Esophagus muscularis mucosa (tissue), 4 donors: Measurements from ENCODE around the gene CCDC182. TPM values are rescaled to one million over a fixed set of nuclear protein-coding genes. Genes with fewer than 3 reads are reported as not detected.

Experiments used
- DNase-seq: peaks from one replicate; pipeline ENCODE4 v3.0.0-alpha.2; 2017; ENCODE audit errors: extremely low spot score
- H3K27ac ChIP-seq, 4 donors: fragments of 200-600 bp; sonication (generic); replicated peaks in 1 of 4; 1 replicate in 3 of 4; 2 replicates in 1 of 4; pipeline ENCODE4 v1.5.1; 2016 to 2019; ENCODE audit warnings: mild to moderate bottlenecking in 1 of 4
- H3K27me3 ChIP-seq, 4 donors: fragments of 200-600 bp; sonication (generic); one replicate each; pipeline versions ENCODE4 v1.5.1 to v1.6.0; 2016 to 2019
- H3K36me3 ChIP-seq, 4 donors: fragments of 200-600 bp; sonication (generic); one replicate each; pipeline ENCODE4 v1.5.1; 2016 to 2019
- H3K4me1 ChIP-seq, 4 donors: fragments of 200-600 bp; sonication (generic); one replicate each; pipeline ENCODE4 v1.5.1; 2016 to 2019
- H3K4me3 ChIP-seq, 4 donors: fragments of 200-600 bp; sonication (generic); 1 replicate in 2 of 4; 2 replicates in 2 of 4; pipeline ENCODE4 v1.5.1; 2016 to 2019; ENCODE audit warnings: mild to moderate bottlenecking in 4 of 4, moderate library complexity in 1 of 4
- H3K9me3 ChIP-seq, 4 donors: fragments of 200-600 bp; sonication (generic); 1 replicate in 3 of 4; 2 replicates in 1 of 4; pipeline ENCODE4 v1.5.1; 2016 to 2019
- CTCF ChIP-seq, 3 experiments: fragments of 200-600 bp in 2 of 3; fragments of 450-650 bp in 1 of 3; sonication (generic) in 2 of 3; IDR thresholded peaks; one replicate each; pipeline ENCODE4 v1.5.1; 2017 to 2019; ENCODE audit warnings: antibody characterized with exemption in 3 of 3, mild to moderate bottlenecking in 2 of 3, moderate library complexity in 1 of 3
- EP300 ChIP-seq: sonication (generic); formaldehyde crosslinking; IDR thresholded peaks from one replicate; pipeline ENCODE4 v1.6.1; 2017; ENCODE audit warnings: antibody characterized with exemption
- POLR2A ChIP-seq: fragments of 450-650 bp; IDR thresholded peaks from one replicate; pipeline ENCODE4 v1.6.1; 2017; ENCODE audit warnings: antibody characterized with exemption, moderate library complexity, mild to moderate bottlenecking, low read depth
- POLR2AphosphoS5 ChIP-seq, 2 donors: sonication (generic); formaldehyde crosslinking; IDR thresholded peaks; one replicate each; pipeline ENCODE4 v1.6.1; 2017; ENCODE audit warnings: antibody characterized with exemption in 2 of 2
- WGBS: methylation state at CpG from one replicate; pipeline ENCODE4 v1.1.5; 2018; 5-methylcytosine and 5-hydroxymethylcytosine counted together
- intact Hi-C: fragments of 100-400 bp; cut with DNase I; formaldehyde crosslinking; loops from one replicate; pipeline ENCODE4 v1.15.1; 2023
- total RNA-seq, 4 donors: library from RNA; depleted of rRNA; stranded (reverse); fragments of >200 nt; gene quantifications; one replicate each; pipeline versions ENCODE4 v1.1.0 to v1.2.1, GENCODE V29; 2016

Gene CCDC182
- total RNA-seq, 4 donors from 2014 or later: not detected

- intact Hi-C loops: no loop called here
- DNase-seq: no peak
- Histone ChIP-seq H3K36me3 (no peaks in the 10 kb centered on the region), H3K9me3 (no peaks in the 10 kb centered on the region), H3K27me3 (no peaks in the 10 kb centered on the region), H3K4me1 (peaks cover 0 to 11% (median 8%) of the 10 kb centered on the region in 4 donors), H3K27ac (peak overlapping the region in 1 of 4 donors; percentile 38), H3K4me3 (no peak overlapping the region)
- 53% methylated on average over 2 of the region's 2 CpGs for WGBS
- TF ChIP-seq POLR2A: no peak
- TF ChIP-seq CTCF (IDR thresholded peaks at IDR 0.05): no peak
Measured at GRCh38 chr17:57708410-57708809, 36.7 kb downstream of the CCDC182 start.

GRCh38 chr17:57707892-57708291 lies 37.2 kb downstream of the CCDC182 start:
- WGBS: 34% methylated on average over 5 of the region's 6 CpGs
- peak overlapping the region in 1 of 4 donors; percentile 38 for H3K27ac ChIP-seq
- no peaks in the 10 kb centered on the region for H3K36me3 ChIP-seq
- intact Hi-C loops: no loop called here
- peaks cover 0 to 11% (median 8%) of the 10 kb centered on the region in 4 donors for H3K4me1 ChIP-seq
- H3K9me3 ChIP-seq: no peaks in the 10 kb centered on the region
- DNase-seq: peak; percentile 91
- TF ChIP-seq EP300: no peak
- TF ChIP-seq CTCF (IDR thresholded peaks at IDR 0.05): no peak
- TF ChIP-seq POLR2AphosphoS5 (IDR thresholded peaks at IDR 0.05): no peak
- no peak for TF ChIP-seq POLR2A
- H3K27me3 ChIP-seq: no peaks in the 10 kb centered on the region
- no peak overlapping the region for H3K4me3 ChIP-seq

GRCh38 chr17:57706761-57707160 lies 38.3 kb downstream of the CCDC182 start:
- Histone ChIP-seq H3K9me3 (no peaks in the 10 kb centered on the region), H3K36me3 (no peaks in the 10 kb centered on the region), H3K4me1 (peaks cover 0 to 11% (median 8%) of the 10 kb centered on the region in 4 donors), H3K27ac (no peak overlapping the region), H3K27me3 (no peaks in the 10 kb centered on the region), H3K4me3 (no peak overlapping the region)
- DNase-seq: no peak
- 94% methylated on average over 9 of the region's 9 CpGs for WGBS
- intact Hi-C loops: no loop called here
- TF ChIP-seq POLR2A (no peak), CTCF (IDR thresholded peaks at IDR 0.05) (no peak), EP300 (no peak), POLR2AphosphoS5 (IDR thresholded peaks at IDR 0.05) (no peak)

GRCh38 chr17:57705921-57706695 lies 39.0 kb downstream of the CCDC182 start:
- peak; percentile 80 for DNase-seq
- no peak overlapping the region for H3K27ac ChIP-seq
- TF ChIP-seq POLR2A (no peak), POLR2AphosphoS5 (IDR thresholded peaks at IDR 0.05) (no peak), EP300 (no peak), CTCF (IDR thresholded peaks at IDR 0.05) (no peak)
- no peaks in the 10 kb centered on the region for H3K36me3 ChIP-seq
- H3K4me3 ChIP-seq: no peak overlapping the region
- intact Hi-C loops: no loop called here
- H3K4me1 ChIP-seq: peaks cover 0 to 11% (median 8%) of the 10 kb centered on the region in 4 donors
- H3K27me3 ChIP-seq: no peaks in the 10 kb centered on the region
- no peaks in the 10 kb centered on the region for H3K9me3 ChIP-seq
- 81% methylated on average over 12 of the region's 12 CpGs for WGBS
